GM19023 (cell line): ENCODE results near the gene DBP.

ENCODE experiments used
- ATAC-seq: cut with Tn5 transposase; IDR thresholded peaks from one replicate; pipeline ENCODE4 v1.9.1; 2021; ENCODE audit warnings: mild to moderate bottlenecking, moderate library complexity; ENCODE audit not compliant: unreplicated experiment

Gene DBP

GRCh38 chr19:48628486-48629296 is 8.5 kb downstream of the DBP start:
- ATAC-seq = no peak

GRCh38 chr19:48627865-48628314 is 9.3 kb downstream of the DBP start:
- ATAC-seq = no peak

- ATAC-seq = no peak
Observed at GRCh38 chr19:48627201-48627864, 9.8 kb downstream of the DBP start.

- ATAC-seq = no peak
Observed at GRCh38 chr19:48625891-48626327, 11.3 kb downstream of the DBP start.

- ATAC-seq = no peak
Observed at GRCh38 chr19:48624791-48625723, 12.1 kb downstream of the DBP start.

GRCh38 chr19:48624067-48624594 is 13.0 kb downstream of the DBP start:
- ATAC-seq = peak; percentile 69

- no peak for ATAC-seq
Observed at GRCh38 chr19:48623556-48624066, 13.6 kb downstream of the DBP start.

- no peak for ATAC-seq
Observed at GRCh38 chr19:48619692-48620585, 17.2 kb downstream of the DBP start.

- ATAC-seq = peak; percentile 81
Observed at GRCh38 chr19:48618916-48619691, 18.1 kb downstream of the DBP start, which contains the start of the genes RPL18 and SPHK2. RPL18 (minus strand) TSS chr19:48619178; CDS start chr19:48619143, 35 bp downstream. SPHK2 (plus strand) TSS chr19:48619506; CDS start chr19:48620515, 1,009 bp downstream.

- ATAC-seq = no peak
Observed at GRCh38 chr19:48618278-48618915, 18.8 kb downstream of the DBP start.

GRCh38 chr19:48617146-48617937 is 19.8 kb downstream of the DBP start:
- ATAC-seq = no peak

GRCh38 chr19:48616491-48617056 is 20.6 kb downstream of the DBP start:
- ATAC-seq = no peak

- no peak for ATAC-seq
Observed at GRCh38 chr19:48616041-48616436, 21.1 kb downstream of the DBP start.

- no peak for ATAC-seq
Observed at GRCh38 chr19:48615231-48616040, 21.7 kb downstream of the DBP start.

- ATAC-seq = no peak
Observed at GRCh38 chr19:48614436-48615230, 22.5 kb downstream of the DBP start, which contains the start of gene FAM83E. FAM83E (minus strand) TSS chr19:48615076; CDS start chr19:48613372, 1,704 bp downstream.
